NCI-H2196 treated with DMSO at 0.1 percent for 48 hours (cell line): ENCODE measurements around the gene RNF43.
"Not testable (repeated sequence)": the region's sequence is repeated elsewhere in the genome, so short reads cannot be mapped to it uniquely, and the experiment has no call there.

Source experiments
- DNase-seq: peaks from one replicate; lab custom pipeline; 2025; ENCODE audit not compliant: unreplicated experiment; lab: John Stamatoyannopoulos, UW

Gene RNF43

GRCh38 chr17:58410714-58411407 lies 6.5 kb downstream of the RNF43 start:
- DNase-seq: no peak

- DNase-seq: no peak
These were observed 7.9 kb downstream of the RNF43 start for GRCh38 chr17:58409432-58409831.

- no peak for DNase-seq
These were observed 14.0 kb downstream of the RNF43 start for GRCh38 chr17:58403311-58403710.

GRCh38 chr17:58402679-58403078 lies 14.7 kb downstream of the RNF43 start:
- DNase-seq: no peak

- DNase-seq: no peak
These were observed 15.3 kb downstream of the RNF43 start for GRCh38 chr17:58402047-58402446.

- DNase-seq: no peak
These were observed 16.0 kb downstream of the RNF43 start for GRCh38 chr17:58401287-58401686.

- no peak for DNase-seq
These were observed 16.5 kb downstream of the RNF43 start for GRCh38 chr17:58400826-58401225.

GRCh38 chr17:58399974-58400373 lies 17.4 kb downstream of the RNF43 start:
- no peak for DNase-seq

GRCh38 chr17:58398574-58399266 lies 18.6 kb downstream of the RNF43 start:
- no peak for DNase-seq

- DNase-seq: not testable (repeated sequence)
These were observed 19.9 kb downstream of the RNF43 start for GRCh38 chr17:58397421-58397820.

GRCh38 chr17:58396173-58396572 lies 21.2 kb downstream of the RNF43 start:
- DNase-seq: no peak

GRCh38 chr17:58394534-58395223 lies 22.7 kb downstream of the RNF43 start:
- no peak for DNase-seq

- peak; percentile 92 for DNase-seq
These were observed 25.9 kb downstream of the RNF43 start for GRCh38 chr17:58391302-58391984.

GRCh38 chr17:58390884-58391283 lies 26.4 kb downstream of the RNF43 start:
- DNase-seq: no peak

- no peak for DNase-seq
These were observed 28.8 kb downstream of the RNF43 start for GRCh38 chr17:58388302-58389190.

GRCh38 chr17:58387834-58388233 lies 29.5 kb downstream of the RNF43 start:
- no peak for DNase-seq

- no peak for DNase-seq
These were observed 30.6 kb downstream of the RNF43 start for GRCh38 chr17:58386708-58387107.

GRCh38 chr17:58385359-58385899 lies 31.9 kb downstream of the RNF43 start:
- DNase-seq: no peak

GRCh38 chr17:58384897-58385296 lies 32.4 kb downstream of the RNF43 start:
- no peak for DNase-seq

- no peak for DNase-seq
These were observed 33.4 kb downstream of the RNF43 start for GRCh38 chr17:58383892-58384462.
